K562 (cell line): ENCODE results near the gene TP73. TPM values are rescaled to one million over a fixed set of nuclear protein-coding genes. Genes with fewer than 3 reads are reported as not detected.

Experiments
- ATAC-seq: fragments of 200-7000 bp; cut with Tn5 transposase; 3 replicates; pipeline ENCODE4 v1.9.1; 2020; ENCODE audit warnings: moderate library complexity
- BruUV-seq: library from RNA; stranded (reverse); fragments of 400-500 nt; replicated peaks from 2 replicates; lab custom pipeline; 2021; lab: Mats Ljungman, UMichigan
- CTCF ChIA-PET: fragments of 300-600 bp; formaldehyde crosslinking; extraction: SDS; loops from one replicate; lab custom pipeline; 2021; ENCODE audit warnings: low intra/inter-chr PET ratio; lab: Yijun Ruan, JAX
- POLR2A ChIA-PET: fragments of 300-600, 350-650 bp; sonication (Branson Sonifier 250); formaldehyde crosslinking; extraction: SDS; loops from one replicate; lab custom pipeline; 2021; ENCODE audit warnings: antibody characterized with exemption, inconsistent platforms; lab: Yijun Ruan, JAX
- DNase-seq, 4 experiments: peaks; one replicate each; pipeline versions ENCODE4 v3.0.0 to v3.0.0-alpha.2; 2011 to 2018; ENCODE audit warnings: low spot score in 3 of 4, mixed read lengths in 3 of 4; ENCODE audit errors: extremely low read depth in 1 of 4
- FAIRE-seq: peaks from 2 replicates; lab custom pipeline; 2011; peaks lifted over from hg19 to GRCh38; lab: Jason Lieb, UNC
- H2AFZ ChIP-seq: 2 replicates; pipeline ENCODE4 v1.6.0; 2011; ENCODE audit warnings: low read depth, low read length, control low read depth, inconsistent platforms
- H3K27ac ChIP-seq: fragments of 200-600 bp; 3 replicates; pipeline ENCODE4 v1.8.0; 2011; ENCODE audit warnings: low read depth, mild to moderate bottlenecking, control low read depth, inconsistent platforms, low read length, moderate library complexity, mixed read lengths; ENCODE audit errors: extremely low read depth
- H3K27me3 ChIP-seq, 2 experiments: fragments of 300-600 bp in 1 of 2; 2 replicates in 1 of 2; 3 replicates in 1 of 2; pipeline versions ENCODE4 v1.6.0 to v1.8.0; 2011; ENCODE audit warnings: inconsistent platforms in 2 of 2, low read length in 2 of 2, mild to moderate bottlenecking in 1 of 2, mixed read lengths in 1 of 2, moderate library complexity in 1 of 2; ENCODE audit not compliant: control insufficient read depth in 2 of 2, insufficient read depth in 2 of 2
- H3K36me3 ChIP-seq: fragments of 300-600 bp; 3 replicates; pipeline ENCODE4 v1.8.0; 2011; ENCODE audit warnings: mild to moderate bottlenecking, low read length, inconsistent platforms; ENCODE audit not compliant: control insufficient read depth, insufficient read depth
- H3K4me1 ChIP-seq, 2 experiments: fragments of 200-600 bp in 1 of 2; replicated peaks in 1 of 2; 2 replicates in 1 of 2; 3 replicates in 1 of 2; pipeline versions ENCODE4 v1.5.1 to v1.8.0; 2011; ENCODE audit warnings: inconsistent platforms in 2 of 2, low read length in 2 of 2, mild to moderate bottlenecking in 1 of 2, mixed read lengths in 1 of 2, moderate library complexity in 1 of 2; ENCODE audit not compliant: control insufficient read depth in 2 of 2, insufficient read depth in 2 of 2
- H3K4me2 ChIP-seq: 2 replicates; pipeline ENCODE4 v1.6.1; 2011; ENCODE audit warnings: low read length, control low read depth, inconsistent platforms, mixed read lengths; ENCODE audit not compliant: insufficient read depth
- H3K4me3 ChIP-seq: fragments of 200-600 bp; sonication (generic), shearing (Covaris generic); 2 replicates; pipeline ENCODE4 v1.5.1; 2016; ENCODE audit warnings: control low read depth, inconsistent platforms
- H3K79me2 ChIP-seq: fragments of 200-600 bp; 3 replicates; pipeline ENCODE4 v1.8.0; 2011; ENCODE audit warnings: low read length, inconsistent platforms; ENCODE audit not compliant: control insufficient read depth, insufficient read depth
- H3K9ac ChIP-seq, 2 experiments: 2 replicates each; pipeline versions ENCODE4 v1.6.0 to v1.6.1; 2011; ENCODE audit warnings: low read depth in 2 of 2, low read length in 2 of 2, control low read depth in 1 of 2, inconsistent platforms in 1 of 2, mild to moderate bottlenecking in 1 of 2, mixed read lengths in 1 of 2; ENCODE audit not compliant: insufficient read depth in 1 of 2
- H3K9me1 ChIP-seq: one replicate; pipeline ENCODE4 v1.6.0; 2011; ENCODE audit warnings: inconsistent platforms, mild to moderate bottlenecking, low read length, moderate library complexity; ENCODE audit not compliant: control insufficient read depth, insufficient read depth
- H3K9me3 ChIP-seq: replicated peaks from 2 replicates; pipeline ENCODE4 v1.5.1; 2011; ENCODE audit warnings: low read depth, low read length, inconsistent platforms; ENCODE audit not compliant: control insufficient read depth, insufficient read depth
- H4K20me1 ChIP-seq: replicated peaks from 2 replicates; pipeline ENCODE4 v1.6.1; 2011; ENCODE audit warnings: low read length, inconsistent platforms, mixed read lengths; ENCODE audit not compliant: control insufficient read depth, insufficient read depth
- ATF1 ChIP-seq, 2 experiments: fragments of 450-650 bp in 1 of 2; IDR thresholded peaks; 2 replicates each; pipeline ENCODE4 v1.6.1; 2016; ENCODE audit warnings: missing compliant biosample characterization in 1 of 2, missing genetic modification characterization in 1 of 2
- ETV1 ChIP-seq: fragments of 450-650 bp; conservative IDR thresholded peaks from 2 replicates; pipeline ENCODE4 v1.6.1; 2016; ENCODE audit warnings: missing genetic modification characterization, control low read depth, low read depth, missing compliant biosample characterization
- GATA2 ChIP-seq: sonication (generic); formaldehyde crosslinking; IDR thresholded peaks from 2 replicates; pipeline ENCODE4 v1.4.0; 2020; ENCODE audit warnings: mild to moderate bottlenecking, missing genetic modification reagents
- HDAC6 ChIP-seq: IDR thresholded peaks from 2 replicates; pipeline ENCODE4 v1.6.1; 2012; ENCODE audit warnings: low read depth, mild to moderate bottlenecking, control low read depth, inconsistent platforms, low read length, moderate library complexity
- JUNB ChIP-seq: fragments of 450-650 bp; formaldehyde crosslinking; conservative IDR thresholded peaks from 2 replicates; pipeline ENCODE4 v1.4.0; 2020; ENCODE audit warnings: mild to moderate bottlenecking
- PURB ChIP-seq: sonication (generic); formaldehyde crosslinking; IDR thresholded peaks from 2 replicates; pipeline ENCODE4 v1.9.0; 2021; ENCODE audit warnings: low read depth, mild to moderate bottlenecking, missing genetic modification reagents
- SMARCB1 ChIP-seq: IDR thresholded peaks from 2 replicates; pipeline ENCODE4 v1.6.1; 2011; ENCODE audit warnings: improper control_type of control experiment, low read depth; ENCODE audit not compliant: insufficient read length
- SMC3 ChIP-seq: conservative IDR thresholded peaks from 2 replicates; pipeline ENCODE4 v1.6.1; 2011; ENCODE audit warnings: low read depth, low read length, improper control_type of control experiment; ENCODE audit not compliant: insufficient read depth
- SRF ChIP-seq, 2 experiments: fragments of 250-450, 450-650 bp in 1 of 2; sonication (Bioruptor Pico) in 1 of 2; sonication (generic) in 1 of 2; formaldehyde crosslinking; IDR thresholded peaks; 2 replicates each; pipeline versions ENCODE4 v1.5.0 to v1.5.1; 2020 to 2022; ENCODE audit warnings: mild to moderate bottlenecking in 1 of 2, missing genetic modification reagents in 1 of 2
- SRSF9 ChIP-seq: fragments of 200-400 bp; formaldehyde crosslinking; IDR thresholded peaks from 2 replicates; pipeline ENCODE4 v1.6.1; 2017; ENCODE audit warnings: low read depth, low read length, borderline replicate concordance
- TAF15 ChIP-seq: fragments of 200-400 bp; formaldehyde crosslinking; IDR thresholded peaks from 2 replicates; pipeline ENCODE4 v1.6.1; 2017; ENCODE audit warnings: mild to moderate bottlenecking, low read depth, low read length, moderate library complexity
- U2AF1 ChIP-seq: fragments of 200-400 bp; formaldehyde crosslinking; optimal IDR thresholded peaks from 2 replicates; pipeline ENCODE3; 2017; ENCODE audit warnings: mild to moderate bottlenecking, low read depth, low read length, moderate library complexity
- ZFPM2 ChIP-seq: fragments of 250-450 bp; sonication (Bioruptor Pico); IDR thresholded peaks from 2 replicates; pipeline ENCODE4 v1.5.1; 2022; ENCODE audit warnings: mild to moderate bottlenecking
- WGBS: fragments of 100-300 bp; shearing (Covaris generic); methylation state at CpG from one replicate; pipeline ENCODE4 v1.1.6; 2016; ENCODE audit warnings: low coverage, mixed read lengths; ENCODE audit not compliant: insufficient coverage; ENCODE audit errors: missing lambda C conversion rate; 5-methylcytosine and 5-hydroxymethylcytosine counted together
- in situ Hi-C: fragments of 300-500 bp; cut with MboI; formaldehyde crosslinking; loops from 4 replicates; pipeline ENCODE4 v1.15.0; 2018; ENCODE audit warnings: inconsistent platforms, mixed read lengths
- intact Hi-C: fragments of 100-400 bp; cut with micrococcal nuclease; formaldehyde crosslinking; loops from 2 replicates; pipeline ENCODE4 v1.14.2; 2022
- polyA plus RNA-seq, 8 experiments: library from polyadenylated mRNA; depleted of rRNA in 4 of 8; stranded (reverse) in 5 of 8; unstranded in 3 of 8; fragments of >200 nt; fragmentation: Nextera tagmentation in 2 of 8; fragmentation: Illumina TruSeq in 1 of 8; extraction: Ambion mirVana in 2 of 8; extraction: Trizol in 1 of 8; gene quantifications; 2 replicates each; pipeline versions ENCODE4 v1.2.1 to v1.2.3, GENCODE V29; 2011 to 2014; ENCODE audit warnings: inconsistent platforms in 1 of 8, missing spikeins in 1 of 8
- total RNA-seq, 7 experiments: library from RNA; depleted of rRNA in 6 of 7; stranded (reverse); fragments of >200 nt in 6 of 7; fragmentation: Illumina TruSeq in 2 of 7; extraction: Trizol in 2 of 7; gene quantifications; 2 replicates each; pipeline versions ENCODE4 v1.2.1 to v1.2.3, GENCODE V29; 2011 to 2021; ENCODE audit warnings: low replicate concordance in 1 of 7
- TF ChIP-seq, protein P1 (sequence below): IDR thresholded peaks from 2 replicates; pipeline ENCODE4 v1.6.1; 2014; ENCODE audit warnings: antibody characterized with exemption
- TF ChIP-seq, protein P2 (sequence below): fragments of 250-450 bp; sonication (Bioruptor Pico); IDR thresholded peaks from 2 replicates; pipeline ENCODE4 v1.8.0; 2022; ENCODE audit warnings: inconsistent platforms
- TF ChIP-seq, protein P3 (sequence below): fragments of 250-450 bp; sonication (Bioruptor Pico); IDR thresholded peaks from 2 replicates; pipeline ENCODE4 v1.4.0; 2020; ENCODE audit warnings: mild to moderate bottlenecking, moderate library complexity

TP73 gene
- total and polyA plus RNA-seq, 9 of the 15 experiments (the other 6 are each of a cell fraction or from before 2014, with no cell fraction given): 0.07 to 1.6 (median 0.40) TPM; not detected in 2

DNA sequence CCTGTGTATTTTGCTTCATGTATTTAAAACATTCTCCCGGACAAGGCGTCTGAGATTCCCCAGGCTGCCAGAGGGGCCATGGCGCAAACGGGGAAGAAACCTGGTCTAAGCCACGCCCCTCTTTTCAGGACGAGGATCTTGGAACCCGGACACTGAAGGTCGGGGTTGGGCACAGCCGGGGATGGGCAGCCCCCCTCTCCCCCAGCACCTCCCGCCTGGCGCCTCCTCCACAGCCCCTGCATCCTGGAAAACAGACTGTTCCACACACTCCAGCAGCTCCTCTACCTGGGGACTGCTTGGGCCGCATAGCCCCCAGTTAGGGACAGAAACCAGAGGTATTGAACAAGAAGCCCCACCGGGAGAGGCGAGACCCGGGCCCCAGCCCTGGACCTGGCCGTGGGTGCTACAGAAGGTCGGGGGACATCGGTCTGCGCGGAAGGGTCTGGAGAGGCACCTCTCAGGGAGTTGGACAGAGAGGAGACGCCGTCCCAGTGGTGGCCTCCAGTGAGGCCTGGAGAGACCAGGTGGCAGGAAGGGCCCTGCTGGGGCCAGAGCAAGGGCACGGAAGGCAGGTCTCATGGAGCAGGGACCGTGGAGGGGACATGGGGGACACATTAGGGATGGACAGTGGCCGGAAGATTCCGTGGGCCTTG, 5.4 kb downstream of the TP73 start:
- peaks cover 56 to 67% of the 10 kb centered on the region in 2 experiments for H3K27me3 ChIP-seq
- no peak overlapping the region for H2AFZ ChIP-seq
- H3K27ac ChIP-seq: no peak overlapping the region
- H3K4me3 ChIP-seq: no peak overlapping the region
- WGBS: 23% methylated on average over 26 of the region's 26 CpGs
- no peak overlapping the region for H3K4me2 ChIP-seq
- ATAC-seq: peak; percentile 12; the same call in 2 of the 3 replicates
- intact Hi-C loops: no loop called here
- in situ Hi-C loops: no loop called here
- no peaks in the 10 kb centered on the region for H3K36me3 ChIP-seq
- H3K9me3 ChIP-seq: no peaks in the 10 kb centered on the region
- DNase-seq: no peak
- peaks cover 3% of the 10 kb centered on the region for H4K20me1 ChIP-seq
- H3K4me1 ChIP-seq: peaks cover 5 to 11% of the 10 kb centered on the region in 2 experiments
- ChIA-PET POLR2A (interaction anchor here (0.6 kb wide), 1 partner anchor 189 kb away, joined by 3 read pairs; no protein-coding TSS in a partner anchor), CTCF (no interaction called here)
- H3K9ac ChIP-seq: no peak overlapping the region; a peak in 1 of 4 replicates
- no peak for FAIRE-seq
- H3K9me1 ChIP-seq: no peaks in the 10 kb centered on the region
- BruUV-seq: no TSS peak
- H3K79me2 ChIP-seq: no peaks in the 10 kb centered on the region
- TF ChIP-seq ETV1 (tag) (no peak), ATF1 (CRISPR knock-in tag; IDR thresholded peaks at IDR 0.05) (no peak), ATF1 (tag; IDR thresholded peaks at IDR 0.05) (no peak), GATA2 (CRISPR knock-in tag) (no peak), SRSF9 (no peak), SMARCB1 (no peak), TAF15 (no peak), HDAC6 (no peak), SMC3 (no peak), PURB (CRISPR knock-in tag) (no peak), ZFPM2 (CRISPR knock-in tag) (no peak), JUNB (CRISPR knock-in tag) (no peak), U2AF1 (no peak), SRF (CRISPR knock-in tag; IDR thresholded peaks at IDR 0.05) (no peak)
- TF ChIP-seq, protein P1, sequence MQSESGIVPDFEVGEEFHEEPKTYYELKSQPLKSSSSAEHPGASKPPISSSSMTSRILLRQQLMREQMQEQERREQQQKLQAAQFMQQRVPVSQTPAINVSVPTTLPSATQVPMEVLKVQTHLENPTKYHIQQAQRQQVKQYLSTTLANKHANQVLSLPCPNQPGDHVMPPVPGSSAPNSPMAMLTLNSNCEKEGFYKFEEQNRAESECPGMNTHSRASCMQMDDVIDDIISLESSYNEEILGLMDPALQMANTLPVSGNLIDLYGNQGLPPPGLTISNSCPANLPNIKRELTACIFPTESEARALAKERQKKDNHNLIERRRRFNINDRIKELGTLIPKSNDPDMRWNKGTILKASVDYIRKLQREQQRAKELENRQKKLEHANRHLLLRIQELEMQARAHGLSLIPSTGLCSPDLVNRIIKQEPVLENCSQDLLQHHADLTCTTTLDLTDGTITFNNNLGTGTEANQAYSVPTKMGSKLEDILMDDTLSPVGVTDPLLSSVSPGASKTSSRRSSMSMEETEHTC: no peak
- TF ChIP-seq, protein P2, sequence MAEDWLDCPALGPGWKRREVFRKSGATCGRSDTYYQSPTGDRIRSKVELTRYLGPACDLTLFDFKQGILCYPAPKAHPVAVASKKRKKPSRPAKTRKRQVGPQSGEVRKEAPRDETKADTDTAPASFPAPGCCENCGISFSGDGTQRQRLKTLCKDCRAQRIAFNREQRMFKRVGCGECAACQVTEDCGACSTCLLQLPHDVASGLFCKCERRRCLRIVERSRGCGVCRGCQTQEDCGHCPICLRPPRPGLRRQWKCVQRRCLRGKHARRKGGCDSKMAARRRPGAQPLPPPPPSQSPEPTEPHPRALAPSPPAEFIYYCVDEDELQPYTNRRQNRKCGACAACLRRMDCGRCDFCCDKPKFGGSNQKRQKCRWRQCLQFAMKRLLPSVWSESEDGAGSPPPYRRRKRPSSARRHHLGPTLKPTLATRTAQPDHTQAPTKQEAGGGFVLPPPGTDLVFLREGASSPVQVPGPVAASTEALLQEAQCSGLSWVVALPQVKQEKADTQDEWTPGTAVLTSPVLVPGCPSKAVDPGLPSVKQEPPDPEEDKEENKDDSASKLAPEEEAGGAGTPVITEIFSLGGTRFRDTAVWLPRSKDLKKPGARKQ (CRISPR knock-in tag): no peak
- TF ChIP-seq, protein P3, sequence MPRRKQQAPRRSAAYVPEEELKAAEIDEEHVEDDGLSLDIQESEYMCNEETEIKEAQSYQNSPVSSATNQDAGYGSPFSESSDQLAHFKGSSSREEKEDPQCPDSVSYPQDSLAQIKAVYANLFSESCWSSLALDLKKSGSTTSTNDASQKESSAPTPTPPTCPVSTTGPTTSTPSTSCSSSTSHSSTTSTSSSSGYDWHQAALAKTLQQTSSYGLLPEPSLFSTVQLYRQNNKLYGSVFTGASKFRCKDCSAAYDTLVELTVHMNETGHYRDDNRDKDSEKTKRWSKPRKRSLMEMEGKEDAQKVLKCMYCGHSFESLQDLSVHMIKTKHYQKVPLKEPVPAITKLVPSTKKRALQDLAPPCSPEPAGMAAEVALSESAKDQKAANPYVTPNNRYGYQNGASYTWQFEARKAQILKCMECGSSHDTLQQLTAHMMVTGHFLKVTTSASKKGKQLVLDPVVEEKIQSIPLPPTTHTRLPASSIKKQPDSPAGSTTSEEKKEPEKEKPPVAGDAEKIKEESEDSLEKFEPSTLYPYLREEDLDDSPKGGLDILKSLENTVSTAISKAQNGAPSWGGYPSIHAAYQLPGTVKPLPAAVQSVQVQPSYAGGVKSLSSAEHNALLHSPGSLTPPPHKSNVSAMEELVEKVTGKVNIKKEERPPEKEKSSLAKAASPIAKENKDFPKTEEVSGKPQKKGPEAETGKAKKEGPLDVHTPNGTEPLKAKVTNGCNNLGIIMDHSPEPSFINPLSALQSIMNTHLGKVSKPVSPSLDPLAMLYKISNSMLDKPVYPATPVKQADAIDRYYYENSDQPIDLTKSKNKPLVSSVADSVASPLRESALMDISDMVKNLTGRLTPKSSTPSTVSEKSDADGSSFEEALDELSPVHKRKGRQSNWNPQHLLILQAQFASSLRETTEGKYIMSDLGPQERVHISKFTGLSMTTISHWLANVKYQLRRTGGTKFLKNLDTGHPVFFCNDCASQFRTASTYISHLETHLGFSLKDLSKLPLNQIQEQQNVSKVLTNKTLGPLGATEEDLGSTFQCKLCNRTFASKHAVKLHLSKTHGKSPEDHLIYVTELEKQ (CRISPR knock-in tag): no peak
